ENCODE measurements around the gene TMEM37. TPM values are rescaled to one million over a fixed set of nuclear protein-coding genes. Genes with fewer than 3 reads are reported as not detected.

TMEM37 gene
- total and polyA plus RNA-seq, 9 of the 15 experiments (the other 6 are each of a cell fraction or from before 2014, with no cell fraction given), result 0.03 to 0.64 (median 0.31) TPM; not detected in 1

DNA sequence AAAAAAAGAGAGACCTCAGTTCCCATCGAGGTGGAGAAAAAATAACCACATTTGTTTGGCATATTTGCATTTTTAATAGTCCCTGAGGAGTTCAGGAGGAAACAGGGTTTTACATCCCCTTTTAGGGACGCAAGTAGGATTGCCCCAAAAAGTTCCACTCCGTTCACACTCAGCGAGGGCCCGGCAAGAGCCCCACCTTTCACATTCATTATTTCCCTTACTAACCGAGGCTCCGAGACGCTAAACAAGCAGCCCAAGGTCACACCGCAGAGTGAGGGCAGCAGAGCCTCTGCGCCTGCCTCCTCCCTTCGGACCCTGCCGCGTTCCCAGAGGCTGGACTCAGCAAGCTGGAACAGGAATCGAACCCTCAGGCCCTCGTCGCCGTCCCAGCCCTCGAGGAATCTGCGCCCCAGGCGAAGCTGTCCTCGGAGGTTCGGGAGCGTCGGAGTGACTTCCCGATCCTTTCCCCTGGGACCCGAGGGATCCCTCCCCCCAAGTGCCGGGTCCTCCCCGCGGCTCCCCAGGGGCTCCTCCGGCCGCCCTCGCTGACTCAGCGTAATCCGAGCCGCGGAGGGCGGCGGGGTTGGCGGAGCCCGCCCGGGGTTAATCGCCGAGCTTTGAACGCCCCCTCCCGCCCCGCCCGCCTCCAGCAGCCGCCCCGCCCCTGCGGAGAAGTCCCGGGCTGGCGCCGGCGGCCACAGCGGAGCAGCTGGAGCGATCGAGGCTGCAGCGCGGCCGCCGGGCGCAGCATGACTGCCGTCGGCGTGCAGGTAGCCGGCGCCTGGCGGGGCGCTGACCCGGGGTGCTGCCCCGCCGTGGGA, at the start of gene TMEM37 (continued):
- TF ChIP-seq, protein P1, sequence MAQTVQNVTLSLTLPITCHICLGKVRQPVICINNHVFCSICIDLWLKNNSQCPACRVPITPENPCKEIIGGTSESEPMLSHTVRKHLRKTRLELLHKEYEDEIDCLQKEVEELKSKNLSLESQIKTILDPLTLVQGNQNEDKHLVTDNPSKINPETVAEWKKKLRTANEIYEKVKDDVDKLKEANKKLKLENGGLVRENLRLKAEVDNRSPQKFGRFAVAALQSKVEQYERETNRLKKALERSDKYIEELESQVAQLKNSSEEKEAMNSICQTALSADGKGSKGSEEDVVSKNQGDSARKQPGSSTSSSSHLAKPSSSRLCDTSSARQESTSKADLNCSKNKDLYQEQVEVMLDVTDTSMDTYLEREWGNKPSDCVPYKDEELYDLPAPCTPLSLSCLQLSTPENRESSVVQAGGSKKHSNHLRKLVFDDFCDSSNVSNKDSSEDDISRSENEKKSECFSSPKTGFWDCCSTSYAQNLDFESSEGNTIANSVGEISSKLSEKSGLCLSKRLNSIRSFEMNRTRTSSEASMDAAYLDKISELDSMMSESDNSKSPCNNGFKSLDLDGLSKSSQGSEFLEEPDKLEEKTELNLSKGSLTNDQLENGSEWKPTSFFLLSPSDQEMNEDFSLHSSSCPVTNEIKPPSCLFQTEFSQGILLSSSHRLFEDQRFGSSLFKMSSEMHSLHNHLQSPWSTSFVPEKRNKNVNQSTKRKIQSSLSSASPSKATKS (CRISPR knock-in tag; IDR thresholded peaks at IDR 0.05), result no peak
- TF ChIP-seq ZNF311 (CRISPR knock-in tag; IDR thresholded peaks at IDR 0.05), result no peak
- TF ChIP-seq JUN (IDR thresholded peaks at IDR 0.05; ENCODE audit: borderline replicate concordance, low read depth, low read length), result no peak
- TF ChIP-seq JUN (CRISPR knock-in tag; IDR thresholded peaks at IDR 0.05; ENCODE audit: borderline replicate concordance), result no peak
- TF ChIP-seq, protein P2, sequence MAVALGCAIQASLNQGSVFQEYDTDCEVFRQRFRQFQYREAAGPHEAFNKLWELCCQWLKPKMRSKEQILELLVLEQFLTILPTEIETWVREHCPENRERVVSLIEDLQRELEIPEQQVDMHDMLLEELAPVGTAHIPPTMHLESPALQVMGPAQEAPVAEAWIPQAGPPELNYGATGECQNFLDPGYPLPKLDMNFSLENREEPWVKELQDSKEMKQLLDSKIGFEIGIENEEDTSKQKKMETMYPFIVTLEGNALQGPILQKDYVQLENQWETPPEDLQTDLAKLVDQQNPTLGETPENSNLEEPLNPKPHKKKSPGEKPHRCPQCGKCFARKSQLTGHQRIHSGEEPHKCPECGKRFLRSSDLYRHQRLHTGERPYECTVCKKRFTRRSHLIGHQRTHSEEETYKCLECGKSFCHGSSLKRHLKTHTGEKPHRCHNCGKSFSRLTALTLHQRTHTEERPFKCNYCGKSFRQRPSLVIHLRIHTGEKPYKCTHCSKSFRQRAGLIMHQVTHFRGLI (CRISPR knock-in tag; IDR thresholded peaks at IDR 0.05), result no peak
- TF ChIP-seq ZNF431 (CRISPR knock-in tag; IDR thresholded peaks at IDR 0.05), result no peak
- TF ChIP-seq LEF1 (IDR thresholded peaks at IDR 0.05), result no peak
- TF ChIP-seq ATF1 (CRISPR knock-in tag; IDR thresholded peaks at IDR 0.05), result no peak
- peak; percentile 43; the same call in 1 of the 2 replicates for TF ChIP-seq ATF1 (tag; IDR thresholded peaks at IDR 0.05)
- TF ChIP-seq, protein P3, sequence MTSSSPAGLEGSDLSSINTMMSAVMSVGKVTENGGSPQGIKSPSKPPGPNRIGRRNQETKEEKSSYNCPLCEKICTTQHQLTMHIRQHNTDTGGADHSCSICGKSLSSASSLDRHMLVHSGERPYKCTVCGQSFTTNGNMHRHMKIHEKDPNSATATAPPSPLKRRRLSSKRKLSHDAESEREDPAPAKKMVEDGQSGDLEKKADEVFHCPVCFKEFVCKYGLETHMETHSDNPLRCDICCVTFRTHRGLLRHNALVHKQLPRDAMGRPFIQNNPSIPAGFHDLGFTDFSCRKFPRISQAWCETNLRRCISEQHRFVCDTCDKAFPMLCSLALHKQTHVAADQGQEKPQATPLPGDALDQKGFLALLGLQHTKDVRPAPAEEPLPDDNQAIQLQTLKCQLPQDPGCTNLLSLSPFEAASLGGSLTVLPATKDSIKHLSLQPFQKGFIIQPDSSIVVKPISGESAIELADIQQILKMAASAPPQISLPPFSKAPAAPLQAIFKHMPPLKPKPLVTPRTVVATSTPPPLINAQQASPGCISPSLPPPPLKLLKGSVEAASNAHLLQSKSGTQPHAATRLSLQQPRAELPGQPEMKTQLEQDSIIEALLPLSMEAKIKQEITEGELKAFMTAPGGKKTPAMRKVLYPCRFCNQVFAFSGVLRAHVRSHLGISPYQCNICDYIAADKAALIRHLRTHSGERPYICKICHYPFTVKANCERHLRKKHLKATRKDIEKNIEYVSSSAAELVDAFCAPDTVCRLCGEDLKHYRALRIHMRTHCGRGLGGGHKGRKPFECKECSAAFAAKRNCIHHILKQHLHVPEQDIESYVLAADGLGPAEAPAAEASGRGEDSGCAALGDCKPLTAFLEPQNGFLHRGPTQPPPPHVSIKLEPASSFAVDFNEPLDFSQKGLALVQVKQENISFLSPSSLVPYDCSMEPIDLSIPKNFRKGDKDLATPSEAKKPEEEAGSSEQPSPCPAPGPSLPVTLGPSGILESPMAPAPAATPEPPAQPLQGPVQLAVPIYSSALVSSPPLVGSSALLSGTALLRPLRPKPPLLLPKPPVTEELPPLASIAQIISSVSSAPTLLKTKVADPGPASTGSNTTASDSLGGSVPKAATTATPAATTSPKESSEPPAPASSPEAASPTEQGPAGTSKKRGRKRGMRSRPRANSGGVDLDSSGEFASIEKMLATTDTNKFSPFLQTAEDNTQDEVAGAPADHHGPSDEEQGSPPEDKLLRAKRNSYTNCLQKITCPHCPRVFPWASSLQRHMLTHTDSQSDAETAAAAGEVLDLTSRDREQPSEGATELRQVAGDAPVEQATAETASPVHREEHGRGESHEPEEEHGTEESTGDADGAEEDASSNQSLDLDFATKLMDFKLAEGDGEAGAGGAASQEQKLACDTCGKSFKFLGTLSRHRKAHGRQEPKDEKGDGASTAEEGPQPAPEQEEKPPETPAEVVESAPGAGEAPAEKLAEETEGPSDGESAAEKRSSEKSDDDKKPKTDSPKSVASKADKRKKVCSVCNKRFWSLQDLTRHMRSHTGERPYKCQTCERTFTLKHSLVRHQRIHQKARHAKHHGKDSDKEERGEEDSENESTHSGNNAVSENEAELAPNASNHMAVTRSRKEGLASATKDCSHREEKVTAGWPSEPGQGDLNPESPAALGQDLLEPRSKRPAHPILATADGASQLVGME (CRISPR knock-in tag; IDR thresholded peaks at IDR 0.05), result no peak
- TF ChIP-seq KDM4B (IDR thresholded peaks at IDR 0.05; ENCODE audit: borderline replicate concordance in 2 of 2, low read depth in 1 of 2), result no peak
- no peak for TF ChIP-seq E2F3 (CRISPR knock-in tag; IDR thresholded peaks at IDR 0.05)
- TF ChIP-seq CBFA2T2 (conservative IDR thresholded peaks at IDR 0.05), result no peak
- no peak for TF ChIP-seq YBX1 (IDR thresholded peaks at IDR 0.05)
- no peak for TF ChIP-seq BMI1 (IDR thresholded peaks at IDR 0.05; ENCODE audit: low read length)
- TF ChIP-seq CCNT2 (IDR thresholded peaks at IDR 0.05; ENCODE audit: borderline replicate concordance, extremely low read depth, insufficient read length, low read depth, low read length), result peak; percentile 88
- TF ChIP-seq, protein P4, sequence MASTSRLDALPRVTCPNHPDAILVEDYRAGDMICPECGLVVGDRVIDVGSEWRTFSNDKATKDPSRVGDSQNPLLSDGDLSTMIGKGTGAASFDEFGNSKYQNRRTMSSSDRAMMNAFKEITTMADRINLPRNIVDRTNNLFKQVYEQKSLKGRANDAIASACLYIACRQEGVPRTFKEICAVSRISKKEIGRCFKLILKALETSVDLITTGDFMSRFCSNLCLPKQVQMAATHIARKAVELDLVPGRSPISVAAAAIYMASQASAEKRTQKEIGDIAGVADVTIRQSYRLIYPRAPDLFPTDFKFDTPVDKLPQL (IDR thresholded peaks at IDR 0.05; ENCODE audit: extremely low read depth, insufficient read length), result no peak
- peak; percentile 50 for TF ChIP-seq RBBP5 (IDR thresholded peaks at IDR 0.05; ENCODE audit: borderline replicate concordance, insufficient read depth, low read length, poor library complexity, severe bottlenecking)

Measured in K562 (cell line).